GM21526 (cell line): ENCODE data around the gene BIRC5.

ENCODE experiments used
- ATAC-seq: cut with Tn5 transposase; IDR thresholded peaks from one replicate; pipeline ENCODE4 v1.9.1; 2021; ENCODE audit warnings: moderate library complexity; ENCODE audit not compliant: unreplicated experiment, low FRiP score

BIRC5 gene

DNA sequence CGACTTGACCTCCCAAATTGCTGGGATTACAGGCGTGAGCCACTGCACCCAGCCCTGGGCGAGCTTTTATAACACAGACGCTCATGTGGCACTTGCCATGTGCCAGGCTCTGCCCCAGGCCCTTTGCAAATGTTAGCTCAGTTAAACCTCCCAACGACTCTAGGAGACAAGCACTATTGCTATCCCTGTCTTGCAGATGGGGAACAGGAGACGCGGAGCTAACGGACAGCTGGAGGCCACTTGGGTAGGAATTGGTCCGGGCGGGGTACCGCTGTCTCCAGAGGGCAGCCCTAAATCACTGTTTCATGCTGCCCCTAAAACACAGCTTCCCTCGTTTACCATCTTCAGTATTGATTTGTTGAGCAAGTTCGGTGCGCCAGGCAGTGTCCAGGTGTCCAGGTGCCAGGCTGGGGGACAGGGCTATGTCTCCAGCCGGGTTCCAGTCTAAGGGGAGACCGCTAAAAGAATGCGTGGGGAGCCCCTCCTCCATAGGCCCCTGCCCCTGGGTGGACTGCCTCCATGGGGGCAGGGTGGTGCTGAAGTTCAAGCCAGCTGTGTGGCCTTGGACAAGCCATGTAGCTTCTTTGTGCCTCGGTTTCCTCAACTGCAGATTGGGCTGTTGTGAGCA is 41.1 kb downstream of the BIRC5 start:
- ATAC-seq = no peak

DNA sequence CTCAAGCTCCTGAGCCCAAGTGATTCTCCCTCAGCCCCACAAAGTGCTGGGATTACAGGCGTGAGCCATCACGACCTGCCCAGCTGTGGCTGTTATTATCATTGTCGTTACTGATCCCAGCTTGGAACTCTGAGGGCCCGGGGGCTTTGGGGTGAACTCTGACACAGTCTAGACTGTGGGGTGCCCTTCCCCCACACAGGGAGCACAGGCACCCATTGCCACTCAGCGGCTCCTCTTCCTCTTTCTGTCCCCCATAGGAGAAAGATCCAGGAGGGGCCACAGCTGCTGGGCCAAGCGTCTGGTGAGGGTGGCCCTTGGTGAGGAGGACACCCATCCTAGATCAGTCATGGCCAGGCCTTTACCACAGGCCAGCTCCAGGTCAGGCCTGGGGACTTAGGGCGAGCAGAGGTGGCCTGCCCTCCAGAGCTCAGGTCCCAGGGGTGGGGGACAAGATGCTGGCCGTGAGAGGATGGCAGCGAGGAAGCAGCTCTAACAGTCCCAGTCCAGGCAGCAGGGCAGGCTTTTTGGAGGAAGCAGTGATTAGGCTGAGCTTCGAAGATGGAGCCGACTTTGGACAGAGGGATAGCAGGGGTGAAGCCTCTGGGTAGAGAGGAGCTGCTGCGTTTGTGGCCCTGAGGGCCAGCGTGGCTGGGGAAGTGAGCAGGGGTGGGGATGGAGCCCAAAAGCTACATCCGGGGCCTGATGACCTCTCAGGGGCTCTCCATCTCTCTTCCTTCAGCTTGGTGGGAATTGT is 42.1 kb downstream of the BIRC5 start:
- ATAC-seq = no peak

DNA sequence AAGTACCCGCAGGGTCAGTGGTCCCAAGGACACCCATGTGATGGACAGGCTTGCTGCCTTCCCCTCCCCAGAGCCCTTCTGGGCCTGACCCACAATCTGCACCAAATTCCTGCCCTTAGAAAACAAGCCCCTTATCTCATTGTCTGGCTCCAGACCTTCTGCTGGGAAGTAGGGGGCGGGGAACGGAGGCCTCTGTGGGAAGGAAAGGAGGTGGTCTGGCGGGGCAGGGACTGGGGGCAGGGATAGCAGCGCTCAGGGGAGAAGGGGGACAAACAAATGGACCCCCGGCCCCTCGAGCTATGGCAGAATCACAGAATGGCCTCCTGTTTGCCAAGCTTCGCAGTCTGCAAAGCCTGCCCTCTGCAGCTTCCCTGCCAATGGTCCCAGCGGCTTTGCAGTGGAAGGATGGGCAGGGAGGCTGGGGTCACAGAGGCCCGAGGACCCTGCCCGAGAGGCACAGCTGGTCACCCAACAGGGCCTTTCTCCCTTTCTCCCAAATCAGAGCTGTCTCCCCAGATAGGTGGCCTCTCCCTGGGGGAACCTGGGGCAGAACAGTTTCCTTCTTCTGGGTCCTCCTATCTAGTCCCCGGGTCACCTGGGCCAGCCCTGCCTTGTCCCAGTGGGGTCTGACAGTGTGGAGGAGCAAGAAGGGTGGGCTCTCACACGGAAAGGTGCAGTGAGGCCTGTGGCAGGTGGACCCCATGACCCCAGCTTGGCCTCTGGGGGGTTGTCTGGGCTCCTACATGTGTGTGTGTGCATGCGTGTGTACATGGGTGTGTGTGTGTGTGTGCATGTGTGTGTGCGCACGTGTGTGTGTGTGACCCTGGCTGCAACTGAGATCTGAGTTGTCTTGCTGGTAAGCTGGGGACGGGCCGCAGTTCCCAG is 42.9 kb downstream of the BIRC5 start:
- ATAC-seq = no peak

DNA sequence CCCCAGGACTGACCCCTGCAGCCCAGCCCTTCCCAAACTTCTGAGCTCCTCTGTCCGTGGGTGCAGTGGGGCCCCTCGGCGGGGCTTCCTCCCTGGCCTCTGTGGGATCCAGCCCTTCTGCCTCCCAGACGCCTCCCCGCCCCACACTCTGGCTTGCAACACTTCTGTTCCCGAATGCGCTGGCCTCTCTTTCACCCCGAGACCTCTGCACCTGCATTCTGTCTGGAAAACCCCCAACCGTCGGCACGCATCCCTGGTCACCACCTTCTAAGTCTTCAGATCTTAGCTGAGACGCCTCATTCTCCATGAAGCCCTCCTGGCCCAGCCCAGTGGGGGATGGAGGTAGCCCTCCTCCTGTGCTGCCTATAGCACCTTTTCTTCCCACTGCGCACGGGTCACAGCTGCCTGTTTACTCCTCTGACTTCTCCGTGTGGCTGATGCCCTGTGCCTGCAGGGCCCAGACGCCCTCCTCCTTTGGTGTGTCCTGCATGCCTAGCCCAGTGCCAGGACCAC is 43.8 kb downstream of the BIRC5 start:
- ATAC-seq = no peak

DNA sequence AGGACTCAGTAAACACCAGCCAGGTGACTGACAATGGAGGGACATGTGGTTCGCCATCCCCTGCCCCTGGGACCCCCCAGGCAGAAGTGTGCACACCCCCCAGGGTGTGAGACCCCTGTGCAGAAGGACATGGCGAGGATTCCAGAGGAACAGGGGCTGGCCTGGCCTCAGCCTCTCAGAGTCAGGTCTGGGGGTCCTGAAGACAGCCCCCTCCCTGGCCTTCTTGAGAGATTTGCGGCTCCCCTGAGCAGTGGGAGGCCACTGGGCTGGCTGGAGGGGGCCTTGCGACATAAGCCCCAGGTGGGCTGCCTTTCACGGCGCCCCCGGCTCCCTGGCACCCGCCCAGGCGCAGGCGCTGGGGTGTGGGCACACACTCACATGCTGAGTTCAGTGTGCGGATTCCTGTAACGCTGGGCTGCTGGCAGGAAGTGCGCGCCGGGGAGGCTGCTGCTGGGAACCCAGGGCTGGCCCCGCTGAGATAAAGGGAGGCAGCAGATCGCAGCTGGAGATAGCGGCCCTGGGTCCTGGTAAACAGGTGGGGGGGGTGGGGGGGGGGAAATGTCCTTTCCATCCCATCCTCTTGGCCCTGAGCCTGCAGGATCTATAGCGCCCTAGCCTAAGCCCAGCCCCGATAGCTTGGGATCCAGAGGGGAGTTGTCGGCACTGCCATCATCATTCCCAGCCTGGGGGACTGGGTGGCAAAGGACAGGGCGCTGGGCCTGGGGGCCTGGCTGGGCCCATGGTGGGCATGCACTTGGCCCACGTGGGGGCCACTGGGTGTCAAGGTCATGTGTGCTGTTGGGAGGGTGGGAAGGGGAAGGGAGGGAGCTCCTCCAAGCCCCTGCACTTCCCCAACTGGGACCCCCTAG is 44.5 kb downstream of the BIRC5 start:
- ATAC-seq = no peak

DNA sequence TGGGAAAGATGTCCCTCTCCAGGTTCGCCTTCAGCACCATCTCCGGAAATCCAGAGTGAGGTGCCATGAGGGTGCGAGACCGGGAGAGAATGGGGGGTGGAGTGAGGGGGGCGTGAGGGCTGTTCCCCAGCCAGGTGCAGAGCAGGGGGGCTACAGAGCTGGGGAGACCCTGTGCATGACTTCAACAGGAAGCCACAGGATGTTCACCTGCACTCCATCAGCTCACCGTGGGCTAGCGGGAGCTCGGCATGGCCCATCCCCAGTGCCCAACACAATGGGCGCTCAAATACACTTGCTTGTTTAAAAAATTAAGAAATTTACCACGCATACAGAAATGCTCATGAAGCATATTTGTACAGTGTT is 45.1 kb downstream of the BIRC5 start:
- ATAC-seq = no peak

DNA sequence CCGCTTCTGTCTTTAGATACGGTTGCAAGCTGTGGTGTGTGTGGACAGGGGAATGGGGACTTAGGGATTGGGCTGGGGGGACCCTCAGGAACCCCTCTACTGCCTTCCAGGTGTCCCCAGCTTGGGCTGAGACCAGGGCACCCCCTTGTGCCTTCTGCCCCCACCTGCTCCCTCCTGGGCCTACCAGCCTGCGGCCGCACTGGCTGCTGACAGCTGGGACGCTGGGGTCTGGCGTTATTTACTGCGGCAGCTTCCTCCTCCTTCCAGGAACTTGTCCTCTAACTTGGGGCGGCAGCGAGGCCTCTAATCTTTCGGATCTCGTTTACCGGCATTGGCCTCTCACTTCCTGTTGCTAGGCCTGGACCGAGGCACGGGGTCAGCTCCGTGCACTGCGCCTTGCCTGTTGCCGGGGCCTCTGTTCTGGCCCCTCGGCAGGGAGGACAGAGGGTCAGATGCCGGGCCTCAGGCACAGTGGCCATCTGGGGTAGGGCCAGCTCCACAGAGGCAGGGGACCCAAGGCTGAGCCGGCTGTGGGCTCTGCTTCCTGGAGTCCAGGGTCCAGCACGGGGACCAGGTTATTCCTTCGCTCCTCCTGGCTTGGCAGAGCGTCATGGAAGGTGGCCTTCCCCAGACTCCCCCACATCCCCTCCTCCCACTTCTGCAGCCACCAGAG is 49.1 kb downstream of the BIRC5 start:
- ATAC-seq = no peak

DNA sequence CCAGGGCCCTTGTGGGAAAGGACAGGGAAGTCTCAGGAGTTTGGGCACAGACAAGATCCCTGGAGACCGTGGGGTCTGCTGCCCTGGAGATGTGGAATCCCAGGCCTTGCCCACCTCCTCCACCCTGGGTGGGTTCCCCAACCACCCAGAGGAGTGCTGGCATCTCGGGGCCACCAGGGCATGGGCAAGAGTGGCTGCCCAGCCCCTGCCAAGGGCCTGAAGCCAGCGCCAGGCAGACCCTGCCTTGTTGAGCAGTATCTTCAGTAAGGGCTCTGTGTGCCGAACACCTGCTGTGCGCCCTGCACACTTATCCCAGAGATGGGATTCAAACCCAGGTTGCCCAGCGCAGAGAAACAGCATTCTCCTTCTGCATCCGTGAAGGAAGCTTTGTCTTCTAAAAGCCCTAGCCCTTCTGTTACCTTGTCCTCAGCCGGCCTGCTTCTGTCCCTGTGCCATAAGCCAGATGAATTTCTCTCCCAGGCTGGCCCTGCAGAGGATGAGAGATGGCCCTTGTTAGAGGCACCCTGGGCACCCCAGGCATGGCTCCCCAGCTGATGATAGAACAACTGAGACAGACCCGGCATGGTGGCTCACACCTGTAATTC is 49.8 kb downstream of the BIRC5 start:
- no peak for ATAC-seq

DNA sequence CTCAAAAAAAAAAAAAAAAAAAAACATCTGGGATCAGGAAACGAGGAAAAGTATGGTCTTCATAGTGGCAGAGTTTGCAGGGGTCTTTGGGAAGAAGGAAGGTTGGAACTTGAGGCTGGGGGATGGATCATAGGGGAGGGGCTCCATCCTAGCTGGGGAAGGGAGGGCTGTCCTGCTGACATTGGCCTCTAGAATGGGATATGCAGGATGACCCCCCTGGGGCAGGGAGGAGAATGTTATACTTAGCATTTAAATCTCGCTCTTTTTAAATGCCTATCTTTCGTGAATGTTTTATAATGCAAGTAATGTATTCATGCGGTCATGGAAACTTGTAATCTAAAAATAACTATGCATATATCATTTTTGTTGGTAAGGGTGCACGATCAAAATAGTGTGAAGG is 50.5 kb downstream of the BIRC5 start:
- ATAC-seq = no peak

DNA sequence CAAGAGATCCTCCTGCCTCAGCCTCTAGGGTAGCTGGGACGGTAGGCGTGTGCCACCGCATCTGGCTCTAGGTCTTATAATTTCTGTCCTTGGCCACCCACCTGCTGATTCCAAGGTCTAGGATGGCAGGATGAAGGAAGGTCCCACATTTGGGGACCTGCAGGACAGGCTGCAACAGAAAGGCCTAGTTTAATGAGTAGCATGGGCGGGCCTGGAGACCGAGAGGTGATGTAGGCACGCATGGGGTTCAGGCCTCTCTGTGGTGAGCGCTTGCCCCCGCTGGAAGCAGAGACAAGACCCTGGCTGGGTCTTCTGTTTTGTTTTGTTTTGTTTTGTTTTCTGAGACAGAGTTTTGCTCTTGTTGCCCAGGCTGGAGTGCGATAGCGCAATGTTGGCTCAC is 51.1 kb downstream of the BIRC5 start:
- no peak for ATAC-seq

DNA sequence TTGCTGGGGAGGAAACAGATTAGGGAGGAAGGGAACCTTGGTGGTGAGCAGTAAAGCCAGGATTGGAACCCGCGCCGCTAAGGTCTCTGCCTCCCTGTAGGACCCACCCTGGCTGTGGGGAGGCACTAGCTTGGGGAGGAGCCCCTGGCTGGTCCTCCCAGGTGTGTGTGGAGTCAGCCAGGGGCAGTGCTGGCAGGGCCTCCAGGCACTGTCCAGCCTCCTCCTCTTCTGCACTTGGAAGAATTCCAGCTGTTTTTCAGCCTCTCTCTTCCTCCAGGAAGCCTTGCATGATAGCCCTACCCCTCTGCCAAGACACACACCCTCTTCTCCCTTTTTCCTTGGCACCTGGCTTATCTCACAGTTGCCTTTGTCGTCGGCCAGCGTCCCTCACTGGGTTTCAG is 52.2 kb downstream of the BIRC5 start:
- no peak for ATAC-seq

DNA sequence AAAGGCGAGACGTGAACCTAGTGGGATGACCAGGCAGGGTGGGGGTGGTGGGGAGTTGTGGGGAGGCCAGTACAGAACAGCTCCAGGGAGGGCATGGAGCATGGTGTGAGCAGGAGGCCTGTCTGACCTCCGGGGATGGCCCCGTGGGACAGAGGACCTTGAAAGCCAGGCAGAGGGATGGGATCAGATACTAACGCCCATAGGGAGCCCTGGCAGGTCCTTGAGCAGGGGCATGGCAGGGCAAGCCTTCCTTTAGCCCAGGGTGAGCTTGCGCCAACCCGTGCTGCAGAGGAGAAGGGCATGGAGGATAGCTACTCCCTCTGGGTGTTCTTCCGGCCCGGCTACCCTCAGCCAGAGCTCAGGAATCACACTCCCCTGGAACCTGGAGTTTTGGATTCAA is 52.7 kb downstream of the BIRC5 start:
- no peak for ATAC-seq

DNA sequence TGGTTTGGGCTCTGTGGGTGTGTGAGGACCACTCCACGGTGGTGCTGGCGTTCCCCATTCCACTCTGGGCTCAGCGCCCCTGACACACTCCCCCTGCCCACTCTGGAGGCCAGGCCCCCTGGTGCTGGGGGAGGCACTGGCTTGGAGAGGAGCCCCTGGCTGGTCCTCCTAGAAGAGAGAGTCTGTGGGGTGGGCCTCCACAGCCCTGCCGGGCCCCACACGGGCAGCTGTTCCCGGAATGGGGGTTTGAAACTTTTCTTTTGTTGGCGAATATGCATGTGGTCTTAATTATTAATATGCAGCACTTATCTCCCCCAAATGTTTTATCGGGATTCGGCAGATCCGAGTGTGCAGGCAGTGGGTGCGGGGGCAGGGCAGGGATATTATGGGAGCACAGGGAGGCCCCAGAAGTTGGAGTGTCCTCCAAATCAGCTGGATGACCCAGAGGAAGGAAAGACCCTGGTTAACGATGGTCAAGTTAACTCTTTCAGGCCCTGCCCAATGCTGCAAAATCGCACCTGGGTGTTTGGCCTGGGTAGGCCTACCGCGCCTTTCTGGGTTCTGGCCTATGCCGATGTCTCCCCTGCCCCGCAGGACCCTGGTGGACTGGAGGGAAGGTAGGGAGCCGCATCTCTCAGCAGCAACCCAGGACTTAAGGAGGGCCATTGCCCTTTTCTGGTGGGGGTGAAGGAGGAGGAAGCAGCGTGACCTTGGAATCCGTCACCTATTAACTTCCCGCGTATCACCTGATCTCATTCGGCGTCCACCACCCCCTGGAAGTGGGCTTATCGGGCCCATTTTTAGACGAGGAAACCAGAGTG is 53.4 kb downstream of the BIRC5 start:
- no peak for ATAC-seq

DNA sequence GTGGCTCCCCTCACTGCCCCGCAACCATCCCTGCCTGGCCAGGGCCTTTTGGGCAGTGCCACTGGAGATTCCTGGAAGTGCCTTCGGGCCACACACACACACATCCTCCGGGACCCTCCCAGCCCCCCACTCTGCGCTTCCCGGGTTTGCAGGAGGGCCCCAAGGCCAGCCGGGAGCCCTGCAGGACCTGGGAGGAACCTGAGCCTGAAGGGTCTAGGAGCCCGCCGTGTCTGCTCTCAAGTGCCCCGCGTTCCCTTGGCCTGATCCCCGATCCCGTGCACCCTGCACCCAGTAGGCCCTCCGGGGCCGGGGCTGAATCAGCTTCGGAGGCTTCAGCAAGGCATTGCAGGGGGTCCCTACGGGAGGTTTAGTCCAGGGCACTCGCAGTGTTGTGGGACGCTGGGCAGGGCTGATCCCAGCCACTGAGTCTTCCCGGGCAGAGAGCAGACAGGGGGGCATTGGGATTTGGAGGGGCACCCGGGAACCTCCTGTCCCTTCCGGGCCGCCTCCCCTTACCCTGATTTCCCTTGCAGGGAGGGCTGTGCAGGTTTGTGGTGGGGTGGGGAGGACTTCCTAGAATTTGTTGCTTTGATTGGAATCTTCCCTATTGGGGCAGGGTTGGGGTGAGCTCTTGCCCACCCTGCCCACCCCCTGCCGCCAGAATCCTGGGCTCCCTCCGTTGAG is 54.3 kb downstream of the BIRC5 start:
- no peak for ATAC-seq

DNA sequence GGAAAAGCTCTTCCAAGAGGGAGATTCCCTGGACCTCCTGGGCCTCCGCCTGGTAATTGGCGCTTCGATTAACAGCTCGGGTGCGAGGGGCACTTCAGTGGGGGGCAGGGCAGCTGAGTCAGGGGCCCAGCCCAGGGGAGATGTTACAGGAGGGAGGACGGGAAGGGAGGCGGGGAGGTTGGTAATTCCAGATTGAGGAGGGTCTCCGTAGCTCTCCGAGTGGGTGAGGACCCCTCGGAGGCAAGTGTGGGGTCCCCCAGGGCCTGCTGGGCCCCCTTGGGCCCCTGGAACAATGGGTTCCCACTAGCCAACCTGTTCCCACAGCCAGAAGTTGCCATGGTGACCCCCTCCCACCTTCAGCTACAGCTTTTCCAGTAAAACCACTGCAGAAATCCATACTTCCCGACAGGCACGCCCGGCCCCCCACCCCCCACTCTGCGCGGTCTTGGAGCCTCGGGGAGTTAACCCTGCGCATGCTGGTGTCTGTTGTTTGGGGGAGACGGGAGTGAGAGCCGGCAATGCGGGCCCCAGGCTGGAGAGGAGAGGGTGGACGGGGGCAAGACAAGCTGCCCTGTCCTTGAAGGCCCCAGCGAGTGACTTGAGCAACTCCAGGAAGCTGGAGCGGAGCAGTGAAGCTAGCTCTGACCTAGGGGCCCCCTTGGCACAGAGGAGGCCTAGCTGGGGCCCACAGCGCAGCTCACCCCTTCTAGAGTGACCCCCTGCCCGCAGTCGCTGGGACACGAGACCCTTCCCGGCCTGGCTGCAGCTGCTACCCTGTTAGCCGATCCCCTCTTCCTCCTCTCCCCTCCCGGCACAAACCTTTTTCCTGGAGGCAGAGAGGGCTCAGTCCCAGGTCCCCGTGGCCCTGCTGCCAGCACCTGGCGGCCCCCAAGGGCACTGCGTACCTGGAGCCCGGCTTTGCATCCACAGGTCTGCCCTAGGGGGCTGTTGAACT is 55.2 kb downstream of the BIRC5 start:
- no peak for ATAC-seq

DNA sequence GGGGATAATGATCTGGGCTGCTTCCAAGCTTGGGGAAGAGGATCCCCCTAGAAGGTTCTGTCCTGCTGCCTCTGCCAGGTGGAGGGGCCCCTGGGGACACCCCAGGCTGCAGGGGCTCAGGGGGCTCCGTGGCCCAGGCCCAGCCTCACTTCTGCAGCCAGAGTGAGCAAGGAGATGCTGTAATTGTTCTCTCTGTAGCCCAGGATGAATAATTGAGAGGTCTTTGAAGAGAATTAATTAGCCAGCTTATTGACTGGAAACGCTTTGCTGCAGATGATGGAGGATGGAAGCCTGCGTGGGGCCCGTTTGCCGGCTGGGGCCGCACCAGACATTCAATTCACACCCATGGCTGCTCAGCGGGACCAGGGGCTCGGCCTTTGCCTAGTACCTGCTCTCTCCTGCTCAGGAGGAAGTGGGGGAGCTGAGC is 55.9 kb downstream of the BIRC5 start:
- ATAC-seq = no peak
